Endothelial cell of umbilical vein (primary cell): ENCODE data around the gene FBN2. TPM values are rescaled to one million over a fixed set of nuclear protein-coding genes. Genes with fewer than 3 reads are reported as not detected.

Experiments
- BruUV-seq: library from RNA; stranded (reverse); fragments of 400-500 nt; replicated peaks from 2 replicates; lab custom pipeline; 2021; lab: Mats Ljungman, UMichigan
- CTCF ChIA-PET: fragments of 300-600, 350-600 bp; sonication (Branson Sonifier 250); formaldehyde crosslinking; loops from one replicate; lab custom pipeline; 2021; ENCODE audit warnings: antibody characterized with exemption, inconsistent platforms; lab: Charles Lee
- POLR2A ChIA-PET: fragments of 300-600, 350-600 bp; sonication (Branson Sonifier 250); formaldehyde crosslinking; loops from one replicate; lab custom pipeline; 2021; ENCODE audit warnings: antibody characterized with exemption, inconsistent platforms; lab: Charles Lee
- DNase-seq: peaks from one replicate; pipeline ENCODE4 v3.0.0-alpha.2; 2011; ENCODE audit warnings: low read depth, low spot score
- FAIRE-seq: peaks from 2 replicates; lab custom pipeline; 2011; peaks lifted over from hg19 to GRCh38; lab: Jason Lieb, UNC
- H2AFZ ChIP-seq: 2 replicates; pipeline ENCODE4 v1.6.0; 2012; ENCODE audit warnings: low read depth, low read length, control low read depth, inconsistent platforms
- H3K27ac ChIP-seq: 2 replicates; pipeline ENCODE4 v1.5.1; 2011; ENCODE audit warnings: low read depth, mild to moderate bottlenecking, control low read depth, low read length, moderate library complexity; ENCODE audit not compliant: insufficient read depth
- H3K27me3 ChIP-seq, 2 experiments: 2 replicates each; pipeline versions ENCODE4 v1.6.0 to v1.6.1; 2011; ENCODE audit warnings: low read length in 2 of 2, mixed read lengths in 1 of 2; ENCODE audit not compliant: control insufficient read depth in 2 of 2, insufficient read depth in 2 of 2
- H3K36me3 ChIP-seq, 2 experiments: 2 replicates in 1 of 2; 3 replicates in 1 of 2; pipeline ENCODE4 v1.5.1; 2011; ENCODE audit warnings: low read length in 2 of 2, mild to moderate bottlenecking in 1 of 2, moderate library complexity in 1 of 2; ENCODE audit not compliant: control insufficient read depth in 2 of 2, insufficient read depth in 2 of 2; ENCODE audit errors: extremely low read depth in 1 of 2
- H3K4me1 ChIP-seq: 3 replicates; pipeline ENCODE4 v1.5.1; 2011; ENCODE audit warnings: mild to moderate bottlenecking, low read length; ENCODE audit not compliant: control insufficient read depth, insufficient read depth; ENCODE audit errors: extremely low read depth
- H3K4me2 ChIP-seq: 2 replicates; pipeline ENCODE4 v1.6.1; 2011; ENCODE audit warnings: low read length, control low read depth, mixed read lengths; ENCODE audit not compliant: insufficient read depth
- H3K4me3 ChIP-seq, 3 experiments: fragments of 200-600 bp in 1 of 3; sonication (generic), shearing (Covaris generic) in 1 of 3; replicated peaks in 1 of 3; 2 replicates each; pipeline ENCODE4 v1.5.1; 2011 to 2016; ENCODE audit warnings: control low read depth in 3 of 3, low read length in 3 of 3, mild to moderate bottlenecking in 2 of 3, inconsistent platforms in 1 of 3, low read depth in 1 of 3, moderate library complexity in 1 of 3; ENCODE audit not compliant: insufficient read depth in 1 of 3
- H3K79me2 ChIP-seq: 2 replicates; pipeline ENCODE4 v1.6.0; 2012; ENCODE audit warnings: low read length, inconsistent platforms; ENCODE audit not compliant: control insufficient read depth, insufficient read depth
- H3K9ac ChIP-seq: replicated peaks from 2 replicates; pipeline ENCODE3; 2011; ENCODE audit warnings: low read length, control low read depth; ENCODE audit not compliant: insufficient read depth; ENCODE audit errors: extremely low read depth
- H3K9me1 ChIP-seq: replicated peaks from 3 replicates; pipeline ENCODE4 v1.6.0; 2011; ENCODE audit warnings: mild to moderate bottlenecking, low read length; ENCODE audit not compliant: control insufficient read depth, insufficient read depth; ENCODE audit errors: extremely low read depth
- H3K9me3 ChIP-seq: replicated peaks from 2 replicates; pipeline ENCODE4 v1.5.1; 2012; ENCODE audit warnings: low read length, inconsistent platforms; ENCODE audit not compliant: control insufficient read depth, insufficient read depth
- H4K20me1 ChIP-seq: replicated peaks from 2 replicates; pipeline ENCODE3; 2011; ENCODE audit warnings: mild to moderate bottlenecking, low read length; ENCODE audit not compliant: control insufficient read depth, insufficient read depth; ENCODE audit errors: extremely low read depth
- CTCF ChIP-seq, 2 donors: IDR thresholded peaks; 1 replicate in 1 of 2; 2 replicates in 1 of 2; pipeline ENCODE4 v1.5.1; 2011; ENCODE audit warnings: low read length in 2 of 2, mild to moderate bottlenecking in 2 of 2, moderate library complexity in 2 of 2, control low read depth in 1 of 2, inconsistent platforms in 1 of 2, low read depth in 1 of 2; ENCODE audit not compliant: insufficient read depth in 1 of 2; ENCODE audit errors: extremely low read depth in 1 of 2
- EZH2 ChIP-seq: IDR thresholded peaks from 2 replicates; pipeline ENCODE4 v1.6.1; 2012; ENCODE audit warnings: borderline replicate concordance, low read depth, mild to moderate bottlenecking, moderate library complexity, low read length, inconsistent platforms; ENCODE audit not compliant: severe bottlenecking
- FOS ChIP-seq: IDR thresholded peaks from 2 replicates; pipeline ENCODE4 v1.6.1; 2011; ENCODE audit warnings: mild to moderate bottlenecking, low read length, moderate library complexity, borderline replicate concordance; ENCODE audit not compliant: insufficient read depth
- GATA2 ChIP-seq: IDR thresholded peaks from 2 replicates; pipeline ENCODE4 v1.7.0; 2011; ENCODE audit warnings: low read depth, mild to moderate bottlenecking, moderate library complexity, mixed read lengths, low read length; ENCODE audit not compliant: insufficient read length, insufficient read depth
- JUN ChIP-seq: IDR thresholded peaks from 2 replicates; pipeline ENCODE4 v1.6.1; 2011; ENCODE audit warnings: borderline replicate concordance, low read depth; ENCODE audit not compliant: insufficient read length, insufficient read depth
- MYC ChIP-seq: IDR thresholded peaks from one replicate; pipeline ENCODE4 v1.6.1; 2011; ENCODE audit warnings: mild to moderate bottlenecking, low read depth, low read length
- POLR2A ChIP-seq: IDR thresholded peaks from 2 replicates; pipeline ENCODE4 v1.6.1; 2012; ENCODE audit warnings: low read depth, mild to moderate bottlenecking, control low read depth, low read length
- POLR2AphosphoS5 ChIP-seq: IDR thresholded peaks from 2 replicates; pipeline ENCODE4 v1.6.1; 2012; ENCODE audit warnings: low read depth, mild to moderate bottlenecking, control low read depth, low read length, moderate library complexity; ENCODE audit not compliant: insufficient read depth
- dilution Hi-C: fragments of 300-500 bp; cut with MboI; formaldehyde crosslinking; loops from one replicate; pipeline ENCODE4 v1.15.0; 2019; ENCODE audit warnings: low sequenced_read_pairs; ENCODE audit not compliant: extremely low pct_ligation_motif_present
- intact Hi-C: fragments of 100-400 bp; cut with micrococcal nuclease; formaldehyde crosslinking; loops from one replicate; pipeline ENCODE4 v1.10.0; 2022
- polyA plus RNA-seq, 4 experiments: library from polyadenylated mRNA; depleted of rRNA in 3 of 4; stranded (reverse) in 3 of 4; unstranded in 1 of 4; fragments of >200 nt; gene quantifications; 2 replicates each; pipeline versions ENCODE4 v1.2.1 to v1.2.3, GENCODE V29; 2011 to 2012; ENCODE audit warnings: missing spikeins in 1 of 4
- total RNA-seq: library from RNA; stranded (reverse); gene quantifications from 2 replicates; pipeline ENCODE4 v1.2.3, GENCODE V29; 2021
- TF ChIP-seq, protein P1 (sequence below): IDR thresholded peaks from 2 replicates; pipeline ENCODE4 v1.6.1; 2011; ENCODE audit not compliant: insufficient read depth, insufficient read length

FBN2 gene
- total and polyA plus RNA-seq, 2 donors (not counting 3 experiments of a cell fraction or from before 2014, with no cell fraction given) = 21.8 to 57.4 TPM

- Histone ChIP-seq H3K4me1 (no peaks in the 10 kb centered on the region), H3K9ac (no peak overlapping the region), H3K4me3 (no peak overlapping the region), H3K4me2 (no peak overlapping the region), H3K27ac (no peak overlapping the region), H3K79me2 (no peaks in the 10 kb centered on the region), H3K27me3 (no peaks in the 10 kb centered on the region), H4K20me1 (no peaks in the 10 kb centered on the region), H2AFZ (no peak overlapping the region), H3K36me3 (peaks cover 0 to 2% of the 10 kb centered on the region in 2 experiments), H3K9me3 (no peaks in the 10 kb centered on the region), H3K9me1 (no peaks in the 10 kb centered on the region)
- ChIA-PET POLR2A (no interaction called here), CTCF (no interaction called here)
- intact Hi-C loops = no loop called here
- dilution Hi-C loops = no loop called here
- no TSS peak for BruUV-seq
- DNase-seq (no peak), FAIRE-seq (no peak)
- no peak for TF ChIP-seq POLR2AphosphoS5
- TF ChIP-seq FOS = no peak
- TF ChIP-seq CTCF (IDR thresholded peaks at IDR 0.05; ENCODE audit: extremely low read depth in 1 of 2, insufficient read depth in 1 of 2, low read depth in 1 of 2, low read length in 2 of 2) = no peak
- TF ChIP-seq, protein P1, sequence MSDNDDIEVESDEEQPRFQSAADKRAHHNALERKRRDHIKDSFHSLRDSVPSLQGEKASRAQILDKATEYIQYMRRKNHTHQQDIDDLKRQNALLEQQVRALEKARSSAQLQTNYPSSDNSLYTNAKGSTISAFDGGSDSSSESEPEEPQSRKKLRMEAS = no peak
- TF ChIP-seq MYC = no peak
- TF ChIP-seq EZH2 = no peak
- TF ChIP-seq POLR2A = no peak
- TF ChIP-seq JUN = no peak
- TF ChIP-seq GATA2 = no peak
These were observed 273.3 kb downstream of the FBN2 start for GRCh38 chr5:128264564-128265360.
